ENCODE data around the gene HCLS1.
A peak's percentile ranks its signal among the peaks of the same experiment; 100 is the strongest.
"Not testable (repeated sequence)": the region's sequence is repeated elsewhere in the genome, so short reads cannot be mapped to it uniquely, and the experiment has no call there.

HCLS1 gene, protein sequence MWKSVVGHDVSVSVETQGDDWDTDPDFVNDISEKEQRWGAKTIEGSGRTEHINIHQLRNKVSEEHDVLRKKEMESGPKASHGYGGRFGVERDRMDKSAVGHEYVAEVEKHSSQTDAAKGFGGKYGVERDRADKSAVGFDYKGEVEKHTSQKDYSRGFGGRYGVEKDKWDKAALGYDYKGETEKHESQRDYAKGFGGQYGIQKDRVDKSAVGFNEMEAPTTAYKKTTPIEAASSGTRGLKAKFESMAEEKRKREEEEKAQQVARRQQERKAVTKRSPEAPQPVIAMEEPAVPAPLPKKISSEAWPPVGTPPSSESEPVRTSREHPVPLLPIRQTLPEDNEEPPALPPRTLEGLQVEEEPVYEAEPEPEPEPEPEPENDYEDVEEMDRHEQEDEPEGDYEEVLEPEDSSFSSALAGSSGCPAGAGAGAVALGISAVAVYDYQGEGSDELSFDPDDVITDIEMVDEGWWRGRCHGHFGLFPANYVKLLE

GRCh38 chr3:121660356-121661171 is at the start of gene HCLS1:
Gene HCLS1, minus strand, starts transcription at chr3:121660903. Its CDS starts 2,556 bp downstream, at chr3:121658347.
- peak; percentile 30 to 59 for DNase-seq
- TF ChIP-seq GATA1 (IDR thresholded peaks at IDR 0.05; ENCODE audit: low read depth, low read length) (no peak), POLR2A (IDR thresholded peaks at IDR 0.05; ENCODE audit: low read length) (peak; percentile 82)

DNA sequence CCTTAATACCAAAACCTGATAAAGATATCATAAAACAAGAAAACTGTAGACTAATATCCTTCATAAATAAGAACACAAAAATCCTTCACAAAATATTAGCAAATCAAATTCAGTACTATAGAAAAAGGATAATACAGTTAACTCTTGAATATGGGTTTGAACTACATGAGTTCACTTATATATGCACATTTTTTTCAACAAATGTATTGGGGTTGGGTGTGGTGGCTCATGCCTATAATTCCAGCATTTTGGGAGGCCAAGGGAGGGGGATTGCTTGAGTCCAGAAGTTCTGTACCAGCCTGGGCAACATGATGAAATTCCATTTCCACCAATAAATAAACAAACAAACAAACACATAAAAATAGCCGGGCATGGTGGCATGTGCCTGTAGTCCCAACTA is 49.6 kb upstream of the HCLS1 start:
- no peak for DNase-seq
- TF ChIP-seq POLR2A (IDR thresholded peaks at IDR 0.05; ENCODE audit: low read length) (no peak), GATA1 (IDR thresholded peaks at IDR 0.05; ENCODE audit: low read depth, low read length) (no peak)

DNA sequence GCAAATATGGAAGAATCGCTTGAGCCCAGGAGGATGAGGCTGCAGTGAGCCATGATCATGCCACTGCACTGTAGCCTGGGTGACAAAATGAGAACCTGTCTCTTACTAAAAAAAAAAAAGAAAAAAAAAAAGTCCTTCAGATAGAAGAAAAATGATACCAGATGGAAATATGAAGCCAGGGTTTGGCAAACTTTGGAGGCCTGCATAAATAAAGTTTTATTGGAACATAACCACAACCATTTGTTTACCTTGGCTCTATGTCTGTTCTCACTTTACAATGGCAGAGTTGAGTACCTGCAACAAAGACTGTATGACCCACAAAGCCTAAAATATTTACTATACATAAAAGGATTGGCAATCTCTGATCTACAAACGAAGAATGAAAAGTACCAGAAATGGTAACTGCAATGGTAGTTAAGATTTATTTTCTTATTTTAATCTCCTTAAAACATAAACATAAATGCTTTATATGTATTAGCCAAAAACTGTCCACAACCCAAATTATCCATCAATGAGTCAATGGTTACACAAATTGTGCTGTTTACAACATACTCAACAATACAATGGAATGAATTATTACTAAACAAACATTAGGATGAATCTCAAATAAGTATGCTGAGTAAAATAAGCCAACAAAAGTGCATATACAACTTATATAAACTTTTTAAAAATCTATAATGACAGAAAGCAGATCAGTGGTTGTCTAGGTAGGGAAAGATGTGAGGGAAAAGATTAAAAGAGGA is 47.0 kb upstream of the HCLS1 start:
- no peak for DNase-seq
- TF ChIP-seq POLR2A (IDR thresholded peaks at IDR 0.05; ENCODE audit: low read length) = no peak
- no peak for TF ChIP-seq GATA1 (IDR thresholded peaks at IDR 0.05; ENCODE audit: low read depth, low read length)

- TF ChIP-seq POLR2A (IDR thresholded peaks at IDR 0.05; ENCODE audit: low read length) = no peak
- TF ChIP-seq GATA1 (IDR thresholded peaks at IDR 0.05; ENCODE audit: low read depth, low read length) = no peak
- DNase-seq = no peak
Observed at GRCh38 chr3:121705541-121705940, 44.8 kb upstream of the HCLS1 start.

- no peak for DNase-seq
- TF ChIP-seq GATA1 (IDR thresholded peaks at IDR 0.05; ENCODE audit: low read depth, low read length) (no peak), POLR2A (IDR thresholded peaks at IDR 0.05; ENCODE audit: low read length) (no peak)
Observed at GRCh38 chr3:121703973-121704372, 43.3 kb upstream of the HCLS1 start.

- no peak for TF ChIP-seq POLR2A (IDR thresholded peaks at IDR 0.05; ENCODE audit: low read length)
- no peak for TF ChIP-seq GATA1 (IDR thresholded peaks at IDR 0.05; ENCODE audit: low read depth, low read length)
- DNase-seq = no peak
Observed at GRCh38 chr3:121698901-121699300, 38.2 kb upstream of the HCLS1 start.

- DNase-seq = no peak
- TF ChIP-seq POLR2A (IDR thresholded peaks at IDR 0.05; ENCODE audit: low read length) = no peak
- no peak for TF ChIP-seq GATA1 (IDR thresholded peaks at IDR 0.05; ENCODE audit: low read depth, low read length)
Observed at GRCh38 chr3:121698476-121698875, 37.8 kb upstream of the HCLS1 start.

DNA sequence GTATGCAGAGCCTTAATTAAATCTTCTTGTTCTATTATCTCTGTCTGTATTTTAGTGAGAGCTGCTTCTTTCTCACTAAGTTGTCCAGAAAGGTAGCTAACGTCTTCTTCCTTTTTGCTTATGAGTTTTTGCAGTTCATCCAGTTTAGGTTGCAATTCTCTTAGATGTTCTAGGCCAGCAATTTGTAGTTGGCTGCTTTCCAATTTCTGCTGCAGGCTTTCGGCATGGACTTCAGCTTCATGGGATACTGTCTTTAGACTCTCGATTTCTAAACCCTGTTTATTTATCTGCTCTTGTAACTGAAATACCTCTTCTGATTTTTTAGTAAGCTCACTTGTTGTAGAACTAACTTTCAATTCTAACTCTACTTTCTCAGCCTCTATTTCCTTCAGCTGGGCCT is 35.5 kb upstream of the HCLS1 start:
- no peak for DNase-seq
- TF ChIP-seq GATA1 (IDR thresholded peaks at IDR 0.05; ENCODE audit: low read depth, low read length) (no peak), POLR2A (IDR thresholded peaks at IDR 0.05; ENCODE audit: low read length) (no peak)

DNA sequence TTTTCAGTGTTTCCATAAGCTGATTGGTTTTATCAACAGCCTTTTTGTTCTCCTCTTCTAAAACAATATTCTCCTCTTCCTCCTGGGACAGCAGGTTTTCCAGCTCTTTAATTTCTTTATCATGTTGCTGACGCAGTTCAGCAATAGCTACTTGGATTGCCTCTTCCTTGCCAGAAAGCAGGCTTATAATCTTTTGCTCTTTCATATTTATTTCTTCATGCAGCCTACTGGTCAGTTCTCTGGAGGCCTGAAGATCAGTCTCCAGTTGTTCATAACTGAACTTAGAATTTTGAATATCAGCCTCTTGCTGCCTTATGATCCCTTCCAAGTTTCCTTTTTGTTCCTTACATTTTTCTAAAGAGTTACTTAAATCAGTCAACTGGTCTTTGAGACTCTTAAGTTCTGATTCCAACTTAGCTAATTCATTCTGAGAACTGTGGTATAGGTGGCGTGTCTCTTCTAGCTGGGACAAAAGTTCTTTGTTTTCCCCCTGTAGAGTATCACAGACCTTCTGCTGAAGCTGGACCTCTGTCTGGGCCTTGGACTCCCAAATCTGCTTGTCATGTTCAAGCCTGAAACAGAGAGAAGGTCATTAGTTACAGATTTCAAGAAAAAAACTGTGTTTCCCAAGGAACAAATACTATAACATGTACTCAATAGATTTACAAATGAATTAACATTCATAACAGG is 31.5 kb upstream of the HCLS1 start:
- TF ChIP-seq POLR2A (IDR thresholded peaks at IDR 0.05; ENCODE audit: low read length) = no peak
- TF ChIP-seq GATA1 (IDR thresholded peaks at IDR 0.05; ENCODE audit: low read depth, low read length) = no peak
- no peak for DNase-seq

GRCh38 chr3:121690777-121691405 is 30.2 kb upstream of the HCLS1 start:
- no peak for DNase-seq
- no peak for TF ChIP-seq GATA1 (IDR thresholded peaks at IDR 0.05; ENCODE audit: low read depth, low read length)
- TF ChIP-seq POLR2A (IDR thresholded peaks at IDR 0.05; ENCODE audit: low read length) = no peak

DNA sequence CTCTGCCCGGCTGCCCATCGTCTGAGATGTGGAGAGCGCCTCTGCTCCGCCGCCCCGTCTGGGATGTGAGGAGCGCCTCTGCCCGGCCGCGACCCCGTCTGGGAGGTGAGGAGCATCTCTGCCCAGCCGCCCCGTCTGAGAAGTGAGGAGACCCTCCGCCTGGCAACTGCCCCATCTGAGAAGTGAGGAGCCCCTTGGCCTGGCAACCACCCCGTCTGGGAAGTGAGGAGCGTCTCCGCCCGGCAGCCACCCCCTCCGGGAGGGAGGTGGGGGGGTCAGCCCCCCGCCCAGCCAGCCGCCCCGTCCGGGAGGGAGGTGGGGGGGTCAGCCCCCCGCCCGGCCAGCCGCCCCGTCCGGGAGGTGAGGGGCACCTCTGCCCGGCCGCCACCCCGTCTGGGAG is 28.0 kb upstream of the HCLS1 start:
- not testable (repeated sequence) for DNase-seq

DNA sequence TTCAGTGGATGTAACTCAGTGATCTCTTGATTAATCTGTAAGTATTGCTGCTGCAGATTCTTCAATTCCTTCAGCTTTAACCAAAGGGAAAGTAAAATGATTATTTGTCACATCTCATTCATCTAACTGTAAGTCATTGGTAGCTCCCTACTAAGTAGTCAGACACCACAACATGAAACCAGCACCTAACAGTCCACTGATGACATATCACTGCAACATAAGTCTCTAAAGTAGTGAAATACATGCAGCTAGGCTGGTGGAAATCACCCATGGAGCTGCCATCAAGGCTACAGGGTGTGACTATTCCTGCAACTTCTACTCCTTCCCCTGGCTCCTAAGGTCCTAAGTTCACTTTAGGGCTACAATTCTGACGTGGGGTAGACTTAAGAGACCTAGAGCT is 21.1 kb upstream of the HCLS1 start:
- no peak for DNase-seq
- no peak for TF ChIP-seq GATA1 (IDR thresholded peaks at IDR 0.05; ENCODE audit: low read depth, low read length)
- TF ChIP-seq POLR2A (IDR thresholded peaks at IDR 0.05; ENCODE audit: low read length) = no peak

DNA sequence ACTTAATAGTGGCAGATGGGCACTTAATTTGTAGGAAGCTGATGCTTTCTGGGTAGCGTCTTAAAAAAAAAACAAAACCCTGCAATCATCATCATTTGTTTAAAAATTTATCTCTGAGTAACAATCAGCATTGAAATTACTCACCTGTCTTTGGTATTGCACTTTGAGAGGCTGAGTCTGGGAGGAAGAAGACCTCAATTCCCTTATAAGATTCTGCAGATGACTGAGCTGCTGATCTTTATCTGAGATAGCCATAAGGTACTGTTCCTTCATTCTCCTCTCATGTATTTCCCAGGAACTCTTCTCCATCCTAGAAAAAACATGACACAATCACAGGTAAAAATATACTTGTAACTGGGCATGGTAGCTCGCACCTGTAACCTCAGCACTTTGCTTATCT is 16.4 kb upstream of the HCLS1 start:
- TF ChIP-seq GATA1 (IDR thresholded peaks at IDR 0.05; ENCODE audit: low read depth, low read length) = no peak
- no peak for DNase-seq
